GM21447 (cell line): ENCODE results near the gene C15orf40.
"Not testable (repeated sequence)": the region's sequence is repeated elsewhere in the genome, so short reads cannot be mapped to it uniquely, and the experiment has no call there.

Experiments used
- ATAC-seq: cut with Tn5 transposase; IDR thresholded peaks from one replicate; pipeline ENCODE4 v1.9.1; 2021; ENCODE audit not compliant: unreplicated experiment

Gene C15orf40

DNA sequence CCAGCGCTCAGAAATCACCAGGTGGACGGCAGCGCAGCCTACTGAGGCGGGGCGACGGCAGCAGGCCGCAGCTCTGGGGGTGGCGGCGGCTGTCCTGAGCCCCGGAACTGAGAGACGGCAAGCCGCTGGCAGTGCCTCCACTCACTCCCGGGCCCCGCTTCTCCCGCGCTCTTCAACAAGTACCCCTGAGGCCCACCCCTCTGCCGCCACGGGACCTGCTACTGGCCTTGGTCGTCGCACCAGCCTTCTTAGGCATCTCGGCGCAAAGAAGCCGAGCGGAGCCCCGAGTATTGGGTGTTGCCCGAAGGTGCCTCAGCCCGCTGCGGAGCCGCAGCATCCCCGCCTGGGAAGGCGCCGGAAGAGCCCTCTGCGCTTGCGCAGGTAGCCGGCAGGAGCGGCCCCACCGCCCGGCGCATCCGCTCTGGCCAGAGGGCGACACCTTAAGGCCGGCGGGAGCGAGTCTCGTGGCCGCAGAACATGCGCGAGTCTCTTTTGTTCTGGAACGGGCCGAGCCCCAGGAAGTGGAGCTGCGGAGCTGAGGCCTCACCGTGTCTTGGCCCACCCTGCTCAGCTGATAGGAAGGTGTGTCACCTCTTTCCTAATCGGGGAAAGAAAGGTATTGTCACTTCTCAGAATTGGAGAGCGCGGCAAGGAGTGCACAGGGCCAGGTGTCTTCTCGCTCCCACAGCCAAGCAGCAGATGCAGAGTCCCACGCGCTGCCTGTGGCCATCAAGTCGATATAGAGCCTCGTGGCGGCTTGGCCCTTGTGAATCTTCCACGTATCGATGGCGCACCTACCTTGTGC, at the start of gene C15orf40:
Gene C15orf40 (minus strand): TSS at position 369 of the 805 bp plus-strand sequence. CDS start 32 bp downstream, at position 337.
- peak; percentile 84 for ATAC-seq

DNA sequence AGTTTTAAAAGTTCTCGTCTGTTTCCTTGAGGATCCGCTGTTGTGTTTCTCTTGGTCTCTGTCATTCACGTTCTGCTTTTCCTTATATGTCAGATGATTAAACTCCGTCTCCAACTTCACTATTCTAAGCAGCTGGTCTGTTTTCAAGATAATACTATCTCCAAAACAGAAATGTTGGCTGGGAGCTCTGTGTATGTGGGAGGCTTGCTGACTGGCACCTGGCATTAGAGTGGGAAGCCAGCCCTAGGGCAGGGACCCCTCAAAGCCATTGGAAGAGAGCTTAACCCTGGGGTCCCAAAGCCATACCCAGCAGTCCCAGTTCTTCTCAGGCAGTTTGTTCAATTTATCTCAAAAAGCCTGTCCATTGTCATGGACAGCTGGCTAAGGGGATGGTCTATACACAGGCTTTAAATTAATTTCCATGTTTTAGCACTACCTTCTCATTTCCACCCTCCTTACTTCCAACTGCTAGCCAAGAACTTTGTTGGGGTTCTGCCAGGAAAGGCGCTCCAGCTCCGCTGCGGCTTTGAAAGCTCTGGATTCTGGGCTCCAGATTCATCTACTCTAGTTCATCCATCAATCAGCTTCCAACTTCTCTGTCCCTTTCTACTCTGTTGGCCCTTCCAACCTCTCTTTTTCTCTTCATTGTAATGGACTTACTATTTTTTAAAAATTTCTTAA, 46.4 kb upstream of the C15orf40 start:
- ATAC-seq = no peak

DNA sequence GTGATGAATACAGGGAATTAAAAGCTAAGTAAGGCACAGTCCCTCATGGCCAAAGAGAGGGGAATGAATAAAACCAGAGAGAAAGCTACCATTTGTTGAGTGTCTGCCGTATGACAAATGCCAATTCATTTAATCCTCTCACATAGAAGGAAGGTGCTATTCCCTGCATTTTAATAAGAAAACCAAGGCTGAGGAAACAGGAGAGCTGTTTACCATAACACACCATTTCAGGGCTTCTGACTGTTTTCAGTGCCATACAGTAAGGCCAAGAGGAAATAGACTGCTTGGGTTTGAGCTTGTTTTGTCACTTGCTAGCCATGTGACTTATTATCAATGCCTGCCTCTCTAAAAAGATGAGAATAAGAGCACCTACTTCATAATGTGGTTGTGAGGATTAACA, 45.6 kb upstream of the C15orf40 start:
- ATAC-seq = no peak

DNA sequence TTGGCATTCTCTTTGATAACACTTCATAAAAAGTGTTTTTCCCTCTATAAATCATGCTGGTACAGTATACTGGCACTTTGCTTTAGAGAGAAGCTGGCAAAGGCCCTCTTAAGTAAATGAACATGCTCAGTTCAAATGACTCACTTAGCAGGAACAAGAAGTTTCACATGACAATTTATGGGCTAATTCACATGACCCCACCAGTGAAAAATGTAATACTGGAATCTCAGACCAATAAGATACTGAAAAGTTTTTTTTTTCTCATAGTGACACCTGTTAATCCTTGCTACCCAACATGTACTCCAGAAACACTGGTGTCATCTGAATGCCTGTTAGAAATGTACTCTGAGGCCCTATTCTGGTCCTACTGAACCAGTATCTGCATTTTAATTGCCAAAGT, 41.7 kb upstream of the C15orf40 start:
- ATAC-seq = no peak

DNA sequence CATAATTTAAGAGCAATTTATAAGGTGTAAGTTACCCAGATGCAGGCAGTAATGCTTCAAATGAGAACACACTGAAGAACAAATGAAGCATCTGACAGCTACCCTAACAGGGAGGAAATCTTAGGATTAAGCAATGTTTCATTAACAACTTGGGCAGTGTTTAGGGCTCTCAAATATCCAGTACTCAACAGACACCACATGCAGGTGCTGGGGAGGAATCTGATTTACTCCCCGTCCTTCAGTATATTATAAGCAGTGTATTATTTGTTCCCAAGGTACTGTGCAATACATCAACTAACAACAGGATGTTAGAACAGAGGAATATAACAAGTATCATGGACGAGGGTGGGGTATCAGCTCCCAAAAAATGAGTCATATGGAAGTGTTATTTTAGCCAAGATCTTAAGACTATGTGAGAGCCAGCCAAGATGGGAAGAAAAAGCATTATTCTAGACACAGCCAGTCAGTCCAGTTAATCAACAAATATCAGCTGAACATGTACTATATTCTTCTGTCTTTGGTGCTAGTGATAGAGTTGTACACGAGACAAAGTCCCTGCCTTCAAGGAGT, 35.2 kb upstream of the C15orf40 start:
- ATAC-seq = no peak

DNA sequence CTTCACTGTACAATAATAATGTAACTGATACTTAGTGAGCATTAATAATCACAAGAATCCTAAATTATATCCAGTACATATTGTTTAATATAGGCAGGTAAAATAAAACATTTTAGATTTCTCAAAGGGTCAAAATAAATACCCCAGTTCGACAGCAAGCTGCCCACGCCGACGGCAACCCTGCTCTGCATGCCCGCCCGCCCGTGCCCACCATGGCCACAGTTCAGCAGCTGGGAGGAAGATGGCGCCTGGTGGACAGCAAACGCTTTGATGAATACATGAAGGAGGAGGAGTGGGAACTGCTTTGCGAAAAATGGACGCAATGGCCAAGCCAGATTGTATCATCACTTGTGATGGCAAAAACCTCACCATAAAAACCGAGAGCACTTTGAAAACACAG, 32.7 kb upstream of the C15orf40 start:
- ATAC-seq = no peak

DNA sequence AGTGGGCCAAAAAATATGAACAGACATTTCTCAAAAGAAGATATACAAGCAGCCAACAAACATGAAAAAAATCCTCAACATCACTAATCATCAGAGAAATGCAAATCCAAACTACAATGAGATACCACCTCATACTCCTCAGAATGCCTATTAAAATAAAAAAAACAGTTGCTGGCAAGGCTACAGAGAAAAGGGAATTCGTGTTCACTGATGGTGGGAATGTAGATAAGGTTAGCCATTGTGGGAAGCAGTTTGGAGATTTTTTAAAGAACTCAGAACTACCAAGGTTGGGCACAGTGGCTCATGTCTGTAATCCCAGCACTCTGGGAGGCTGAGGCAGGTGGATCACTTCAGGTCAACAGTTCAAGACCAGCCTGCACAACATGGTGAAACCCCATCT, 27.8 kb upstream of the C15orf40 start:
- no peak for ATAC-seq

DNA sequence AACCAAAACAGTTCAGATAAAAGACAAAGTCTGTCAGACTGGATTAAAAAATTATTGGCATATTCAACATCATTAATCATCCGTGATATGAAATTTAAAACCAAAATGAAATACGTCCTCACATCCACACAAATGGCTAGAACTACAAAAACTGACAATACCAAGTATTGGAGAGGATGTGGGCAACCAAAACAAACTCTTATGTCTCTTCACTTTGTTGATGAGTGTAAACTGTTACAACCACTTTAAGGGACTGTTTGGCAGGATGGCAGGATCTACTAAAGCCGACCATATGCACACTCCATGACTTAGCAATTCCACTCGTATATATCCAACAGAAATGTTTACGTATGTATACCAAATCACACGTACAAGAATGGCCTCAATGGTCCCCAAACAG, 24.8 kb upstream of the C15orf40 start:
- ATAC-seq = no peak

DNA sequence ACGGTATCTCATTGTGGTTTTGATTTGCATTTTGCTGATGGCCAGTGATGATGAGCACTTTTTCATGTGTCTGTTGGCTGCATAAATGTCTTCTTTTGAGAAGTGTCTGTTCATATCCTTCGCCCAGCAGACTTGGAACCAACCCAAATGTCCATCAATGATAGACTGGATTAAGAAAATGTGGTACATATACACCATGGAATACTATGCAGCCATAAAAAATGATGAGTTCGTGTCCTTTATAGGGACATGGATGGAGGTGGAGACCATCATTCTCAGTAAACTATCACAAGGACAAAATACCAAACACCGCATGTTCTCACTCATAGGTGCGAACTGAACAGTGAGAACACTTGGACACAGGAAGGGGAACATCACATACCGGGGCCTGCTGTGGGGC, 19.8 kb upstream of the C15orf40 start:
- ATAC-seq = not testable (repeated sequence)

DNA sequence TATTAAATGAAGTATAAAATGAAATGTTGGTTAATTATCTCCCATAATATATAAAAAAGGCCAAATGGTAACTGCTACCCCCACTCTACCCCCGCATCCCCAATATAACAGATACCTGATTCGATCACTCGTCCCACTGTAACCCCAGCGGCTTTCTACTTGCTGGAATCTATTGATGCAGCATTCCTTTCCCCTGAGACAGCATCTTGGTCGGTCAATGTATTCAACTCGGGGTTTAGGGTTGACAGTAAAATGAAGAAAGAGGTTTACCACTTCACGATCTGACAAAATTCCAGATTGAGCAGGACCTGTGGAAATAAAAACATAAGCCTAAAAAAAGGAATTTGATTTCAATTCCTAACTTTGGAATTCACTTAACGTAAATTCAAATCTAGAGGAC, 18.6 kb upstream of the C15orf40 start:
- ATAC-seq = no peak

DNA sequence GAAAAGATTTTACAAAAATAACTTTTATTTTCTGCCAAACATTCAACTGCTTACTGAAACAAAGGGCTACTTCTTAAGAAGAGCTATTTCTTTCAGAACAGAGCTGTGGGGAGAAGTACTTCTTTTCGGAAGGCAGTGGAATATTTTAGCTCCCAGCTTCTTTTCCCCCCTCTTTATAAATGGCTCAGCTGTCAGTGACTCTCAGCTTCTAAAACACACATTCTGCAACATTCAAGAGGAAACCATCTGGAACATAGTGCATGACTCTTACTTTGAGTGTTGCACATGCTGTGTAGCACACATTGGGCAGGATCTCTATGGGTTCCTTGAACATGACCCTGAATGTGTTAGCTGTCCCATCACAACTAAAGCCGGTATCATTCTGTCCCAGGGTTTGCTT, 7.0 kb upstream of the C15orf40 start:
- ATAC-seq = no peak

DNA sequence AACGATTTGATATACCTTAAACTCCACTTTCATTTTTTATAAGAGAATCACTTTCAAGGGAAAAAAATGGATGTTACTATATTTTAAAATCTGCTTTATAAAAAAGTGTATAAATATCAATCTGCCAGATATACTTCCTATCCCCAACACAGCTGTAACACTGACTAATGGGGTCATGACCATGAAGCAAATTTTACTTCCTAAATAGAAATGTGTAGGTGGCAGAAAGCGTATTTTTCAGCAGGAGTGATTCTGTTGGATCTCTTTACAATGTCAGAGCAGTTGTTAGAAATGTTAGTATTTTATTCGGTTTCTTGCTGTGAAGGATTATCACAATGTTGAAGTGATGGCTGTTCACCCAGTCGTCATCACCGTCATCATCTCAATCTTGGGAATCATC, 5.5 kb upstream of the C15orf40 start:
- no peak for ATAC-seq

DNA sequence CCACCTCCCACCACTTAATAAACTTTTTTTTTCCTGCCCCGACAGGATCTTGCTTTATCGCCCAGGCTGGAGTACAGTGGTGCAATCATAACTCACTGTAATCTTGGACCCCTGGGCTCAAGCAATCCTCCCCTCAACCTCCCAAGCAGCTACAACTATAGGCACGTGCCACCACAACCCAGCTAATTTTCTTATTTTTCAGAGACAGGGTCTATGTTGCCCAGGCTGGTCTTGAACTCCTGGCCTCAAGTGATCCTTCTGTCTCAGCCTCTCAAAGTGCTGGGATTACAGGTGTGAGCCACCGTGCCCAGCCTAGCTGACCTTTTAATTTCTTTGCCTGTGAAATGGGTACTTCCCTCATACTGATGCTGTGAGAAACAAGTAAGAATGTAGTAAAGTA, 3.9 kb upstream of the C15orf40 start:
- no peak for ATAC-seq

DNA sequence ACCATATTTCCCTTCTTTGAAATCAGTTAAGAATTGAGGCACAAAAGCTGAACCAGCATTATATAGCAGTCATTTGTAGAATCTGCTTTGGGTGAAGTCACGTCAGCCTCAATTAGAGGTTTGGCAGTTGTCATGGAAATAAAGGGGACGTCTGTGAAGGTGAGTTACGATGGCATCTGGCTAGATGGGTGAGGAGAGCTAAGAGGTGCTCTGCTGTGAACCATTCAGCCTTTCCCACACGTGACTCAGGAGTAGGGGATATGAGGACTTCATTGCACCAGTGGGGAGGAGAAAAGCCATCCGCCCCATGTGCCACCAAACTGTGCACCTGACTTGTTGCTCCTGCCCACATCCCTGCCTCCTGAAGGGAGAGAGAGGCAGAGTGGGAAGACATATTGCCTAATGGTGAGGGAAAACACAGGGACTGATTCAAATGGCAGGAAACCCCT, 2.8 kb upstream of the C15orf40 start:
- ATAC-seq = no peak

DNA sequence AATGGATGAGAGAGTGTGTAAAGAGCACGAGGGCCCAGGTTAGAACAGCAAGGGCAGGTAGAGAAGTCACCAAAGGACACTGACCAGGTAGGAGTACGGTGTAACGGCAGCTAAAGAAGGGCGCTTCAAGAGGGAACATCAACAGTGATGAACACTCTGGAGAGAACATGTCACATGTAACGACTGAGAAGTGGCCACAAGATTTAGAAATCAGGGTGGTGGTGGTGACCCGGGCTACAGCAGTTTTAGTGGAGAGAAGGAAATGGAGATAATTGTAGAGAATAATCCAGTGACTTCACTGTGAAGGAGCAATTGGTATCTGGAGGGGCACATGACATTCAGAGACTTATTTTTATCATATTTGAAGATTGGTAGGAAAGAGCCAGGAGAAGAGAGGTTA, 1.2 kb upstream of the C15orf40 start:
- no peak for ATAC-seq

DNA sequence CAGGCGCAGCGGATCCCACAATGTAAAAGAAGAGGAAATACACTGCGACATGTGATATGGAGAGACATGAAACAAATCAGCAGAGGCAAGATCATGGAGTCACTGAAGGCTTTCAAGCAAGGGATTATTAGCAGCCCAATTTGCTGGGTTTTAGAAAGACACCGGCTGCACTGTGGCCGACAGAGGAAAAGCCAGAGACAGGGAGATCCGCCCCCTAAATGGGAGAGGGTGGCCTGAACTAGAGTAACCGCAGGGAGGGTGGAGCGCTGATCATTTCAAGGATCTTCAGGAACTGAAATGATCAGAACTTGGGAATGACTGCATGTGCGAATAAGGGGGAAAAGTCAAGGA, 612 bp upstream of the C15orf40 start:
- ATAC-seq = no peak

DNA sequence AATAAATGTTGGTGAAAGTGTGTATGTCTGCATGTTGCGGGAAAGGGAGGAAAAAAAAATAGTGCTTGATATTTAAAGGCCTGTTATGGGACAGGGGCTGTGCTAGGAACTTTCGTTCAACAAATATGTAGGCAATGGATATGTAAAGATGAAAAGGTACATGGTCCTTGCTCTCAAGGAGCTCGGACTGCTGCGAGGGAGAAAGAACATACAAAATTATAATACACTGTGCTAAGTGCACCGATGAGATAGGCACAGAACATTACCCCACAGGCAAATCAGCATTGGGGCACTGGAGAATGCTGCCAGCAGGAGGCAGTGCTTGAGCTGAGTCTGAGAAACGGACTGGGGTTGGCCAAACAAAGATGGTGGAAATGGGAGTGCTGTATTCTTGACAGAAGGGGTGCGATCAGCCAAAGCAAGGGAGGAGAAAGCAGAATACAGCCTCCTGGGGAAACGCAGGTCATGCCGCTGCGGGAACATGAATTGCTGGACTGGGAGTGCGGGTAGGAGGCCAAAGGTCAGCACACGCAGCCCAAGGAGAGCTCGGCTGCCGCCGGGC, 649 bp downstream of the C15orf40 start:
- ATAC-seq = peak; percentile 74

DNA sequence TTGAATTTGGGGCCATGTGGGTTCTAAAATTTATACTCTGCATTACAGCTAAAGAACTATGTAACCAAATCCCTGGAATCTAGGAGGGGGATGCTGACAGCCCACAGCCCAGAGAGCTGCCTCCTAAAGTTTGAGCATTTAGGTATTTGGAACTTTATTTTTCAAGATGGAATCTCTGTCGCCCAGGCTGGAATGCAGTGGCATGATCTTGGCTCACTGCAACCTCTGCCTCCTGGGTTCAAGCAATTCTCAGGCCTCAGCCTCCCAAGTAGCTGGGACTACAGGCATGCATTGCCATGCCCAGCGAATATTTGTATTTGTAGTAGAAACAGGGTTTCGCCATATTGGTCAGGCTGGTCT, 10.8 kb downstream of the C15orf40 start:
- ATAC-seq = peak; percentile 13

DNA sequence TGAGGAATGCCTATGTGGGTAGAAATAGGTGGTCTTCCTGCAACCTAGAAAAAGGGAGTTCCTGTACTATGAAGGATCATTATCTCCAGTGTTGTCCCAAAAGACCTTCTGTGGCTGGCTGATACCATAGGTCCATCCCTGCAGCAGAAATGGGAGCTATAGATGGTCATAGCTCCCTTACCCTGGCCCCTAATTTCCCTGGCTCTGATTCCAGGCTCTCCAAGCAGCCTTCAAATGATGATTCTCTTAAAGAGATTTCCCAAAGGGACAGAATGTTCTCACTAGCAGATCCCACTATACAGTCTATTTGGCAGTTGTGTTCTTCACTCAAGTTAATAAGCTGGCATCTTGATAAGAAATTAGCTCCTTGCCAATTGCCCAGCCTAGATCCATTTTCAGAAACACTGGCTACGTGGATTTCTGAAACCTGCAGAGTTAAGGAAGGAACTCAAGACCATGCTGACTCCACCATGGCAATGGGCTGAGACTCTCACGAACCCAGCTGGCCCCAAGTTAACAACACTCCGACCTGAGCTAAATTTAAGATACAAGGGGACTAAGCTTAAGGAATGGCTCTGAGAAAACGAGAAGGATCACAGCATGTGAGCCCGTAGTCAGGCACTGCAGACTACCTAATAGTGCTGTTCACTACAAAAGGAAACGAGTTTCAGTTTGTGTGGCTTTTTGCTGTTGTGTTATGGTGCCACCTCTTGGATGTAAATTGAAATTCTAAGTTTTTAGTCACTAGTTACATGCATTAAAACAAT, 11.4 kb downstream of the C15orf40 start:
- peak; percentile 83 for ATAC-seq

DNA sequence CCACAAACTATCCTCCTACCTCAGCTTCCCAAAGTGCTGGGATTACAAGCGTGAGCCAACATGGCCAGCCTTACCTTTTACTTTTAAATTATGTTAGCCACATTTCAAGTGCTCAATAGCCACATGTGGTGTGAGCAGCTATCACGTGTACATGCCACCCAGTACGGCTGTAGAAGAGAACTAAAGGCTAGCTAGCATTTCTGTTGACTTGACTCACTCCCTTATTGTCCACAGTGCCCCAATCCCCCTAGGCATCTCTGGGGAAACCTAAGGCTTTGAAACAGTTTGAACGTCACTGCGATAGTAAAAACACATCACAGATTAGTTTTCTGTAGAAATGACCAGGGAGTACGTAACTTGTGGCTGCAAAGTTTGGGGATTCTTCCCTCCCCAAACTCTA, 12.0 kb downstream of the C15orf40 start:
- ATAC-seq = no peak

DNA sequence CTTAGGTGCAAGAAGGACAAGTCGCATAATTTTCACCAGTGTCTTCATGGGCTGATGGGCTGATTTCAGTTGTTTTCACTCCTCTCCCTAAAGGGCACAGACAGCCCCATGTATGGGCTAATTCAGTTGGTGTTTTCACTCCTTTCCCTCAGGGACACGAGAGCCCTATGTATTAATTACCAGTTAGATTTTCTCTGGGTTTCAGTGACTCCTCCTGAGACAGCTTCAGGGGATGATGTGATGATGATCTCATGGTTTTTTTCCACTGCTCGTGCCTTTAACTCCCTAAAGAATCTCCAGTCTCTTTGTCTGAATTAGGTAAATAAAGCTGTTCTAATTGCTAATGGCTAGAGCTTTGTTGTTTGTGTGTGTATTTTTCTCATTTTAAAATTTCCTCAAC, 15.5 kb downstream of the C15orf40 start:
- ATAC-seq = no peak
